ENCODE measurements around the gene CPA3. TPM values are rescaled to one million over a fixed set of nuclear protein-coding genes. Genes with fewer than 3 reads are reported as not detected.

The CPA3 gene
- total and polyA plus RNA-seq, 2 of the 13 experiments (the other 11 are each of a cell fraction or from before 2014, with no cell fraction given): not detected

DNA sequence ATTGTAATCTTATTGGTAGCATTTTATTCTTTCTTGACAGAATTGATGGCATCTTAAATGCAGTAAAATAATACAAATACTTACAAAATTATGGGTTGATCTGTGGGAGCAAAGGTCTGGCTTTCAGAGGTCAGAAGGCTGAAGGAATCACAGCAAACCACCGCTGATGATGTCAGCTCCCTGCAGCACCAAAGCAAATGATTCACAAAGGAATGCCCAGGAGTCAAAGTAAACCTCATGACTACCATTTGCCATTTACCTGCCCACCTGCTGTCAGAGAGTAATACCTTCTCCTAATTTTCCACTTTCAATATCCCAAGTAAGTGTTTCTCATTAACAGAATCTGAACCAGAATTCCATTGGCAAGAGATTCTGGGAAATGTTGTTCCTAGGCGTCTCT, 46.1 kb downstream of the CPA3 start:
- H3K27me3 ChIP-seq (ENCODE audit: control insufficient read depth in 1 of 2, insufficient read depth in 2 of 2, low read length in 2 of 2): 0 out of 5 replicates have a peak, but pooled peaks cover 0 to 4% of the 10 kb centered on the region in 2 experiments
- H2AFZ ChIP-seq (ENCODE audit: low read length): no peak overlapping the region
- POLR2A ChIA-PET: no interaction called here
- intact Hi-C loops (cut with micrococcal nuclease; ENCODE audit: unreplicated experiment) (no loop called here), in situ Hi-C loops (cut with HindIII; ENCODE audit: extremely low pct_ligation_motif_present, low pct_unique_long_range_greater_than_20kb) (no loop called here)
- no peaks in the 10 kb centered on the region for H3K9me3 ChIP-seq (ENCODE audit: low read length)
- no TSS peak for BruUV-seq (replicated peaks)
- no peaks in the 10 kb centered on the region for H3K36me3 ChIP-seq (replicated peaks in 1 of 2; ENCODE audit: control insufficient read depth in 1 of 2, insufficient read depth in 2 of 2, low read length in 2 of 2)
- no peak overlapping the region for H3K4me2 ChIP-seq (ENCODE audit: low read depth, low read length)
- ATAC-seq (no peak), FAIRE-seq (no peak), DNase-seq (ENCODE audit: low spot score) (no peak)
- CTCF ChIA-PET (ENCODE audit: low intra/inter-chr PET ratio, low total read pairs): no interaction called here
- no peaks in the 10 kb centered on the region for H3K4me1 ChIP-seq (ENCODE audit: insufficient read depth, low read length)
- no peak overlapping the region for H3K9ac ChIP-seq (ENCODE audit: insufficient read depth, low read depth, low read length)
- no peak overlapping the region for H3K4me3 ChIP-seq (replicated peaks in 1 of 3; ENCODE audit: insufficient read depth in 1 of 3, low read depth in 2 of 3, low read length in 3 of 3)
- no peaks in the 10 kb centered on the region for H3K79me2 ChIP-seq (ENCODE audit: insufficient read depth, low read length)
- WGBS (ENCODE audit: low lambda C conversion rate): 43% methylated on average over 2 of the region's 2 CpGs
- no peak overlapping the region for H3K27ac ChIP-seq (ENCODE audit: extremely low read length, insufficient read depth, low read length)
- no peaks in the 10 kb centered on the region for H4K20me1 ChIP-seq (ENCODE audit: insufficient read depth, low read length)
- no peak for TF ChIP-seq JARID2 (CRISPR knock-in tag; IDR thresholded peaks at IDR 0.05; ENCODE audit: insufficient replicate concordance)
- TF ChIP-seq EEA1 (CRISPR knock-in tag; IDR thresholded peaks at IDR 0.05; ENCODE audit: borderline replicate concordance): no peak
- no peak for TF ChIP-seq RFXAP (CRISPR knock-in tag; IDR thresholded peaks at IDR 0.05; ENCODE audit: borderline replicate concordance)
- TF ChIP-seq ZSCAN25 (CRISPR knock-in tag; IDR thresholded peaks at IDR 0.05): no peak
- TF ChIP-seq RNF2 (conservative IDR thresholded peaks at IDR 0.05; ENCODE audit: low read depth): no peak
- TF ChIP-seq, protein P1, sequence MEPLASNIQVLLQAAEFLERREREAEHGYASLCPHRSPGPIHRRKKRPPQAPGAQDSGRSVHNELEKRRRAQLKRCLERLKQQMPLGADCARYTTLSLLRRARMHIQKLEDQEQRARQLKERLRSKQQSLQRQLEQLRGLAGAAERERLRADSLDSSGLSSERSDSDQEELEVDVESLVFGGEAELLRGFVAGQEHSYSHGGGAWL (CRISPR knock-in tag; IDR thresholded peaks at IDR 0.05): no peak
- TF ChIP-seq RXRB (CRISPR knock-in tag; IDR thresholded peaks at IDR 0.05; ENCODE audit: borderline replicate concordance): no peak

DNA sequence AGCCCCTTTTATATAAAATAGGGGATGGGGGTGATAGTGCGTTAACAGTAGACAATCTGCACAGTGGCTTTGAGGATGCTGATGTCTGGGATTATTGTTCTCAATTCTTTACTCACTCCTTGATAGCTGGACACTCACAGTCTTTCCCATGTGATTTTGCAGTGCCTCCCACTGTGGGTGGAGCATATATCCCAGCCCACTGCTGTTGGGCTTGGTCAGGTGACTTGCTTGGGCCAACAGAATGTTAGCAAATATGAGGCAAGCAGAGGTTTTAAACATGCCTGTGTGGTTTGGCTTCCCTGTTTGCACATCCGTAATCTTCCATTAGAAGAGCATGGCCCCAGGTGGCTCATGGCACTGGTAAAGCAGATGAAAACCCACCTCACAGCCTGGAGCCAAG, 46.5 kb downstream of the CPA3 start:
- no TSS peak for BruUV-seq (replicated peaks)
- intact Hi-C loops (cut with micrococcal nuclease; ENCODE audit: unreplicated experiment) (no loop called here), in situ Hi-C loops (cut with HindIII; ENCODE audit: extremely low pct_ligation_motif_present, low pct_unique_long_range_greater_than_20kb) (no loop called here)
- H3K4me1 ChIP-seq (ENCODE audit: insufficient read depth, low read length): no peaks in the 10 kb centered on the region
- H3K4me2 ChIP-seq (ENCODE audit: low read depth, low read length): no peak overlapping the region
- H3K27me3 ChIP-seq (ENCODE audit: control insufficient read depth in 1 of 2, insufficient read depth in 2 of 2, low read length in 2 of 2): 0 out of 5 replicates have a peak, but pooled peaks cover 0 to 4% of the 10 kb centered on the region in 2 experiments
- ATAC-seq (no peak), DNase-seq (ENCODE audit: low spot score) (no peak), FAIRE-seq (no peak)
- H4K20me1 ChIP-seq (ENCODE audit: insufficient read depth, low read length): no peaks in the 10 kb centered on the region
- H3K4me3 ChIP-seq (replicated peaks in 1 of 3; ENCODE audit: insufficient read depth in 1 of 3, low read depth in 2 of 3, low read length in 3 of 3): no peak overlapping the region
- TF ChIP-seq, protein P2, sequence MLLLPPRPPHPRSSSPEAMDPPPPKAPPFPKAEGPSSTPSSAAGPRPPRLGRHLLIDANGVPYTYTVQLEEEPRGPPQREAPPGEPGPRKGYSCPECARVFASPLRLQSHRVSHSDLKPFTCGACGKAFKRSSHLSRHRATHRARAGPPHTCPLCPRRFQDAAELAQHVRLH (CRISPR knock-in tag; IDR thresholded peaks at IDR 0.05; ENCODE audit: borderline replicate concordance, low read depth): no peak
- no peak for TF ChIP-seq ZNF589 (CRISPR knock-in tag; conservative IDR thresholded peaks at IDR 0.05)
- no peak for TF ChIP-seq HNRNPUL1 (IDR thresholded peaks at IDR 0.05; ENCODE audit: low read depth, low read length)
- no peak for TF ChIP-seq ZNF841 (CRISPR knock-in tag; IDR thresholded peaks at IDR 0.05; ENCODE audit: borderline replicate concordance)
- TF ChIP-seq HNRNPH1 (optimal IDR thresholded peaks at IDR 0.05; ENCODE audit: low read depth, low read length): no peak
- no peak for TF ChIP-seq ZNF292 (CRISPR knock-in tag; IDR thresholded peaks at IDR 0.05; ENCODE audit: borderline replicate concordance, low read depth)
- H3K9me3 ChIP-seq (ENCODE audit: low read length): no peaks in the 10 kb centered on the region
- no peak overlapping the region for H3K9ac ChIP-seq (ENCODE audit: insufficient read depth, low read depth, low read length)
- H3K27ac ChIP-seq (ENCODE audit: extremely low read length, insufficient read depth, low read length): no peak overlapping the region
- POLR2A ChIA-PET: no interaction called here
- CTCF ChIA-PET (ENCODE audit: low intra/inter-chr PET ratio, low total read pairs): no interaction called here
- no peaks in the 10 kb centered on the region for H3K36me3 ChIP-seq (replicated peaks in 1 of 2; ENCODE audit: control insufficient read depth in 1 of 2, insufficient read depth in 2 of 2, low read length in 2 of 2)
- no peaks in the 10 kb centered on the region for H3K79me2 ChIP-seq (ENCODE audit: insufficient read depth, low read length)
- WGBS (ENCODE audit: low lambda C conversion rate): 56% methylated on average over 2 of the region's 2 CpGs
- H2AFZ ChIP-seq (ENCODE audit: low read length): no peak overlapping the region

All from HepG2 (cell line).